Measurements from ENCODE around the gene MYOM1.

DNA sequence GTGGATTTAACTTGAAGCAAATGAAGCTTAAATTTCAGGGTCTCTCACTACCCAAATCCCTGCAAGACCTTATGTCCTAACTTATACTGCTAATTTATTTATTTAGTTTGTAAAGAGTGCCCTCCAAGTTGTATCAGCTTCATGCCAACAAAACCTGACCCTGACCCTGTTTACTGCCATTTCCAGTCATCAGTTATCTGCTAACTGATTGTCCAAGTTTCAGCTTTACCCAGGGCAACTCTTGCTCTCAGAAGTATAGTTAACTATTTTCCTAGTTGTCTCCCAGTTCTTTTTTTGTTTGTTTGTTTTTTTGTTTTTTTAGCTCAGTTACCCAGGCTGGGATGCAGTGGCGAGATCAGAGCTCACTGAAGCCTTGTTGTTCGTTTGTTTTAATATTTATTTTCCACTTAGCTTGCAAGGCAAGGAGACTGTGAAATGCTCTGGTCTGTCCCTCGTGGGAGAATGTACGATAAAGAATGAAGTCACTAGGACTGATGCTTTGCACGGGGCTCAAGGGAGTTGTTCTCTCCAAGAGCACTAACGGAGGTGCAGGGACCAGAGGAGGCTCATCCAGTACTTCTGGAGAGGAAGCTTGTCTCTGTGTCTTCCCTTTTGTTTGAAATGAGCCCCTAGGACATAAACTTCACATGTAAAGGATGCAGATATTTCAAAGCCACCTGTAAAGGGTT, 35.3 kb downstream of the MYOM1 start:
- TF ChIP-seq CTCF (IDR thresholded peaks at IDR 0.05; ENCODE audit: low read length): no peak
- no peak for TF ChIP-seq EZH2 (optimal IDR thresholded peaks at IDR 0.05; ENCODE audit: low read depth, low read length)
- TF ChIP-seq EZH2phosphoT487 (IDR thresholded peaks at IDR 0.05; ENCODE audit: low read length): no peak

Data from MM.1S (cell line).